G401.6 (cell line): Measurements from ENCODE around the gene LARGE1.

Experiments
- FAIRE-seq: peaks from 2 replicates; lab custom pipeline; 2012; peaks lifted over from hg19 to GRCh38; lab: Jason Lieb, UNC

LARGE1 gene

DNA sequence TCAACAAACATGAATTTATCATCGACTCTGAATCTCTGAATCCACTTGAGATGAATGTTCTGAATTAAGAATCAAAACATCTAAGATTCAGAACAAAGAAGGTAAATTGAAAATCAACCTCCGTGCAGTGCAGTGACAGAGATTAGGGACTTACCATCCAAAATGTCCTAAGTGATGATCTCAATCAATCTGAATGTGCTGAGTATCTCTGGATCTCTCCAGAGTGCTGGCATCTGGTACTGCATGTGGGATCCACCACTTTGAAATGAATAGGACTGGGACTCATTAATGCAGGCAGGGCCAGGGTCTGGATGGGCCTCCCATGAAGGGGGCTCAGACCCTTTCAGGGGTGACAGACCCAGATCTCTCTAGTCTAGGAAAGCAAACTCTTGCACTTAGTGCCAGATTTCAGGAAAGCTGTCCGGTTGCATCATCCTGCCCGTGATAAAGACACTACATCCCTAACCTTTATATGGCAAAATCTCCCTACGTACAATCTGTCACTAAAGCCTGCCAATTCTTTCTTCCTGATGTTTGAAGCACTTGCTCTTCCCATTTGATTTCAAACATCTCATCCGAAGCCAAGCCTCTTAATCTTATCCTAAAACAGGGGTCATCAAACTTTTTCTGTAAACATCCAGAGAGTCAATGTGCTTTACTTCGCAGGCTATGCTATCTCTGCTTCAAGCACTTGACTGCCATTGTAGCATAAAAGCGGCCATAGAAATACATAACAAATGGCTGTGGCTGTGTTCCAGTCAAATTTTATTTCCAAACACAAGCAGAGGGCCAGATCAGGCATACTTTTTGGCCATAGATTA is 263.3 kb downstream of the LARGE1 start:
- no peak for FAIRE-seq

DNA sequence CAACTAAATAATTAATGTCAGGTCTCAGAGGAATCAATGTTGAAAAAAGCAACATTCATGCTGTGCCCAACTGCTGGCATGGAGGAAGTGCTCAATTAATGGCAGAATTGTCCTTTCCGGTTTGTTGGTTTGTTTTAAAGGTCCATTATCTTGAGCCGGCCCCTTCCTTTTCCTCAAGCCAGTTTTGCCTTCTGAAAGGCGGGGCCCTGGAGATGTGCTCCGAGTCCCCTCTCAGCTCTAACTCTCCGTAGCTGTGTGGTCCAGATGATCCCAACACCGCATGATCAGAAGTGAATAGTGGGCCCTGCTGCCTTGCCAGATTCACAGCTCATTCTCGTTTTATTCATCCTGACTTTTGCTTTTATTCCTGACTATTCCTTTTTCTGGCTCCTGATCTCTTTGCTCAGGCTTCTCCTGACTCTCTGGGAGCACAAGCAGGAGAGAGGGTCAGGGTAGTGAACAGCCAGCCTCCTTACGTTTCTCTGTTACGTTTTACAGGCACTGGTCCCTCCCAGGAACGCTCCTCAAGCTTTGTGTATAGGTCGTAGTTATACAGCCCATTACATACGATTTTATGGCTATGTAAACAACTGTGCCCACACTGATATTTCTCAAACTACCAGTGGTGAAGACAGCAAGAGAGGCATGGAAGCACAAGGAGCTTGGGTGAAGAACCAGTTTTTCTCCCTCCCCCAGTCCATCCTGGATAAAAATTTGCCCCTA is 265.9 kb downstream of the LARGE1 start:
- FAIRE-seq = no peak

DNA sequence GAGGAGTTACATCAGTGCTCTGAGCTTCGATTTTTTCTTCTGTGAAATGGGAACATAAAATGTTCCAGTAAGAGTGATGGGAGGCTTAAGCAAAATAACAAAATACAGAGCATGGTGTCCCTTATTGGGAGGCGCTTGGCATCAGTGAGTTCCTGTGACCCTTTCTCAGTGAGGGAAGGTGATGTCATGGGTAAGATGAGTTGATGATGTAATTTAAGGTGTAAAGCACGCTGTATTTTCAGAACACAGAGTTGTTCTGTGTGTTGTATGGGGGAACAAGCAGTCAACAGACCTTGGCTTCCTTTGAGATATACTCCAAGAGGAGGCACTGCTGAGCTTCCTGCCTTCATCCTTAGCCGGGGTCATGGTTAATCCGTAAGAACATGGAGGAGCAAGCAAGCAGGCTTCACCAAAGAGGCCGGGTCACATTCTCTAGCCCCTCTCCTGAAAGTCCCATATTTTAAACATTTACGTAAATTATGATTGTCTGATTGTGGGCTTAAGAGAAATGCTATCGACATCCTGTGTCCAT is 266.7 kb downstream of the LARGE1 start:
- FAIRE-seq = no peak

DNA sequence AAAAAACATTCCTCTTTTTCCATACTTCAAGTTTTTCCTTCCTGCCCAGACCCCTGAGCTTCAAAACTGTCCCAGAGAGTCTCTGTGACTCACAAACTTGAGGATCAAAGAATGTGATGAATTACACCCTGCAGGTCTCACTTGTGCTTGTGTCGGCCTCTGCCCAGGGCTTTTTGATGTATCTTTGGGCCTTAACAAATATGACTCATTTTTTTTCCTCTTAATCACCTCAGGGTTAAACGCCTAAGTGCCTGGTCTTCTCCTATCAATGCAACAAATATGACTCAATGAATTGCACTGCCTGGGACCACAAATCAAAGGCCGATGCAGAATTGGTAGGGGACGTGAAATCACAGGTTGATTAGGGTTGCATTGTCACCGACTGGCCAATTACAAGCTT is 267.7 kb downstream of the LARGE1 start:
- no peak for FAIRE-seq

DNA sequence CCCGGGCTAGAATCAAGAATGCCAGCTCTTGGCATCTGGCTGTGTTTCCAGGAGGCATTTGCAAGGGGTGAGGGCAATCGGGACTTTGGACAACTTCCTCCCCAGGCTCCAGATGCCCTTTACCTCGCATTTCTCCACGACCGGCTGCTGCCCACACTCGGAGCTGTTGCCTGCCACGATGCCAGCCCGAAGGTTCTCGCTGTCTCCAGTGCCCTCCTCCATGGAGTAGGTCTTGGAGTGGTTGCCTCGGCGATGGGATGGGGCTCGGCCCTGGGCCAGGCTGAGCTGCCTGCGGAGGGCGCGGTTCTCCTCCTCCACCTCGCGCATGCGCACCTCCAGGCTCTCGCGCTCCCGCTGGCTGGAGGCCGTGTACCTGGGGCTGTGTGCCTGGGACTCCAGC is 270.0 kb downstream of the LARGE1 start:
- FAIRE-seq = no peak

DNA sequence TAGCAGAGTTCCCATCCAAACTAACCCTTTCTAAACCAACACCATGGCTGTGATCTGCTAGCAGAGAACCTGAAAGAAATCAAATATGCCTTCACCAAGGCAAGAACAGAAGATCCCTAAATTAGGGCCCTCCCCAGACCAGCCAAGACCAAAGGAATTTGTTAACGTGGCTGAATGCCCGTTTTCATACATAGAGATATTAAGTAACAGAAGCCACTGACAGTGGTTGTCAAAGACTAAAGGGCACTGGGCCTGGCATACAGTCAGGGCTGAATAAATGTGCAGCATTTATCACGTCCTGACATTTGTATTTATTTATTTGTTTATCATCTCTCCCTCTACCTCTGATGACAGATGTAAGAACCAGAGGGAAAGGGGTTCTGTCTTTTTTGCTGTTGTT is 271.8 kb downstream of the LARGE1 start:
- no peak for FAIRE-seq

DNA sequence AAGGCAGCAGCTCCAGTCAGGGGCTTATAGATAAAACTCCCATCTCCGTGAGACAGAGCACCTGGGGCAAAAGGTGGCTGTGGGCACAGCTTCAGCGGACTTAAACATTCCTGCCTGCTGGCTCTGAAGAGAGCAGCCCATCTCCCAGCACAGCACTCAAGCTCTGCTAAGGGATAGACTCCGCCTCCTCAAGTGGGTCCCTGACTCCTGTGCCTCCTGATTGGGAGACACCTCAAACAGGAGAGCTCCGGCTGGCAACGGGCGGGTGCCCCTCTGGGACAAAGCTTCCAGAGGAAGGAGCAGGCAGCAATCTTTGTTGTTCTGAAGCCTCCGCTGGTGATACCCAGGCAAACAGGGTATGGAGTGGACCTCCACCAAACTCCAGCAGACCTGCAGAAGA is 279.4 kb downstream of the LARGE1 start:
- FAIRE-seq = no peak

DNA sequence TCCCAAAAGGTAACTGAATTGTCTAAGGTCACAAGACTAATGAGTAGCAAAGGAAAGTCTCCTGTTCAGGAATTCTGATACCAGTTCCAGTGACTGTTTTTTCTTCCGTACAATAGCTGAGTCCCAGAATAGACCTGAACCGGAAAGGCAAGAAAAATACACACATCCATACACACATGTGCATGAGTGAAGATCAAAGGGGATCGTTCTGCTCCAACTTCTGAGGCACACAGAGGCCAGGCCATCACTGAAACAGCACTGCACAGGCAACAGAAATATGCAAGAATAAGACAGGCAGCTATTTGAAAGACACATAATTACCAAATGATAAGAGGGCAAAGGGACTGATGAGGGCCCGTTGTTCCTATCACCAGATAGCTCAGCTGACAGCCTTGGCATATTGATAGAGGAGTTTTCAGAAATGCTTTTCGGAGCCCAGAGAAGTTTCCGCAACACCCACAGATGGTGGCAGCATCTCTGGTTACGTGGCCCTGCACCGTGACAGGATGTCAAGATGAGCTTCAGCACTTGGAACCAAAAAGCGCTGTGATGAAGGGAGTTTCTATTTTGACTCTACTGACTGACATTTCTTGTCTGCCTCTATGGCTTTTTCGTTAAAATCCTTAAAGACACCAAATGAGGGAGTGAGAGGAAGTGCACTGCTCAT is 280.6 kb downstream of the LARGE1 start:
- FAIRE-seq = no peak

DNA sequence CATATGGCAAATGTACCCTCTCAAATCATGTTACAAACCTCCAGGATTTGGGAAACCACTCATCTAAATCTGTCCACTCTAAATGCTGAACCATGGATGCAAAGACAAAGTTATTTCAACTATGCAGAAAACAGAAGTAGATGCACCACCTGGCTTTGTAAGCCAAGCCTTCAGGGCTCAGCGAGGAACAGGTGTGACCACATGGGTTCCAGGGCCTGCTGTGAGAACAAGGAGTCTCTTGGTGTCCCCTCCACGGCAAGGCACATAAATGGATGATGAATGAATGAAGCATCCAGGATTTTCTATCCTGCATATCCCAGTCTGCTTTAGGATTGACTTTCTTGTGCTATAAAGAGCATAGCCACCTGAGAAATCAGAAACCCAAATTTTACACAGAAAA is 284.5 kb downstream of the LARGE1 start:
- no peak for FAIRE-seq

DNA sequence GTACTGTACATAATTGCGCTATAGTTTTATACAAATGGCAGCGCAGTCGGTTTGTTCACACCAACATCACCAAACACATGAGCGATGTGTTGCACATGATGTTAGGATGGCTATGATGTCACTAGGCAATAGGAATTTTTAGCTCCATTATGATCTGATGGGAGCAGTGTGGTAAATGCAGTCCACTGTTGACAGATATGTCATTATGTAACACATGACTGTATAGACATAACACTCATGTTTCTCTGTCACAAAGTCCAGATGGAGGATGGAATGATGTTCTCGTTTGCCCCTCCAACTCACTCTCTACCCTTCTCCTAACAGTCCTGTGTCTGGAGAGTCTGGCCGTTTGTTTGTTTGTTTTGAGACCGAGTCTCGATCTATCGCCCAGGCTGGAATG is 288.5 kb downstream of the LARGE1 start:
- no peak for FAIRE-seq

DNA sequence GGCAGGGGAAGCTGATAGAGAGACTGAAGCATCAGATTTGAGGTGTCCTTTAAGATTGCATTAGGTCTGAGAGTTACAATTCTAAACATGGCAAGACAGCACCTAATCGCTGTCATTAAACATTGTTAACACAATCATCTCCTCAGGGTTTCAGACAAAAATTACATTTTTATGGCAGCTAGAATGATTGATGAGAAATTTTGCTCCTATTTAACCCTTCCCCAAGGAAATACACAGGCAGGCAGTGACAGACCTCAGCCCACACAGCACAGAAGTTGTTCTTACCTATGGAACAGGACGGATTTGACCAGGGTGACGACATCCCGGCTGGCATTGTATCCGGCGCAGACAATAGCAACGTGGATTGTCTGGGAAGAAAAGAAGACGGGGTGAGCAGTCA is 294.3 kb downstream of the LARGE1 start:
- no peak for FAIRE-seq

DNA sequence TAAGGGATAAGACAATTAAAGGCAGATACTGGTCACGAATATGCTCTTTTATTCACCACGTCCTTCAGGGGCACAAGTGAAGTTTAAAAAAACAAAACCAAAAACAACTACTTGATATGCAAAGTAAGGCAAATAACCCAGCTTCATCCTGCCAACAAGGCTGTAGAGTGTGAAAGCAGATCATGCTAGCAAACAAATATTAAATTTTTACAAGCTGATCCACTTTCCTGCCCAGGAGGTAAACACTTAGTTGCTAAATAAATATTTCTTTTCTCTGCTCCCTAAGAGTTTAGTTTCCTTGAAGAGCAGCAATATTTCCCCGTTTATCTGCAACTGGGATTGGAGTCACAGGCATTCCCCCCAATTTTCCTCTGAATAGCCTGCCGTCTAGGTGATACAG is 300.2 kb downstream of the LARGE1 start:
- FAIRE-seq = no peak

DNA sequence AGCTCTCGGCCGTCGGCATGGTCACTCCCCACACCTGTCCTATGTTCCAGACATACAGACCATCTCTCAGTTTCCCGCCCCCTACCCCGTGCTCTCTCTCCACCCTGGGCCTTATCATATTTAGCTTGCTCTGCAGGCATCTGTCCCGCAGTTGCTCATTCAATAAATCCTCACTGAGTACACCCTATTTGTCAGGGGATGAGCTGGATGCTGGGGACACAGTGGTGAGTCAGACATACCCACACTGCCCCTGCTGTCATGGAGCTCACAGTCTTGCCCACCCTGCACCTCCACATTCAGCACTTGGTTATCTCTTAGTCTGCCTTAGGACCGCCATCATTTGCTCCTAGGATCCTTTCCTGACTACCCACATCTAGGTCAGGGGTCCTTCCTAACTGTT is 313.8 kb downstream of the LARGE1 start:
- no peak for FAIRE-seq

DNA sequence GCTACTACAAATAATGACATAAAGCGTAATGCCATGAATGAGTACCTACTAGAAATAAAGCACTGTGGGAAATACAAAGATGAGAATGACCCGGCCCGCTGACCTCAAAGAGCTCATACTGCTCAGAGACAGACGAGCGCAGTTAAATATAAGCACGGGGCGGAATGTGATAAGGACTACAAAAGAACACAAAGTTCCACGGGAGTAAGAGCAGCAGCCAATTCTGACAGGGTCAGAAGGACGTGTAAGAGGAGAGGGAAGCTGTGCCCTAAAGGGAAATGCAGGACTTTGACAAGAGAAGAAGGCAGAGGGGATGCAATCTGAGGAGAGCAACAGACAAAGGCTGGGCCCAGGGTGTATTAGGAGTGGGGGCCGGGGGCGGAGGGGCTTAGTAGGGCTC is 314.6 kb downstream of the LARGE1 start:
- no peak for FAIRE-seq

DNA sequence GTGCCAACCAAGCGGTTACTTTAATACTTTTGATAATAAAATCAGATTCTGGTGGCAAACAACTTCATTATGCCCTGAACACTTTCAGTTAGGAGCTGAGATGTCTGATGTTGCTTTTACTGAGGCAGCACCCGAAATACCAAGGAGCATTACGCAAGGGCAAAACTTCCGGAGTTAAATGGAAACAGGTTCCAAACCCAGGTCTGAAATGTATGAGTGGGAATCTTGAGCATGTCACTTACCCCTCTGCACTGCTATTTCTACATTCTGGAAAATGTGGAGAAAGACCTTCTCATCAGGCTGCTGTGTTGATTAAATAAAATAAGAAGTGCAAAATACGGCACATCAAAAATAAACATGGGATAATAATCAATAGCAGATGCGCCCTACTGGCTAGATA is 315.1 kb downstream of the LARGE1 start:
- no peak for FAIRE-seq

DNA sequence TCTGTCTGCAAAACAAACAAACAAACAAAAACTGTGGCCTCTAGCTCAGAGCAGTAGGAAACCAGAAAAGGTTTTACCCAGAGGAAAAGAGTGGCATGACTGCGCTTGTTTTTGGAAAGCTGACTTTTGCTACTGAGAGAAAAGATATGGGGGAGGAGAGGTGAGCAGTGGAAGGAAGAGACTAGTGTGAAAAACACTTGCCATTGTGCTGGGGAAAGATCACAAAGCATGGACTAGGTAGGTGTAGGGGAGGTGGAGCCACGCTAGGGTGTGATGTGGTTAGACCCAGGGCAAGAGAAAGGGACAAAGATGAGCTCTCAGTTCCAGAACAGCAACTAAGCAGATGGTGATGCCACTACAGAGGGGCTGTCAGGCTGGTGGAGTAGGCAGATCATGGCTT is 319.2 kb downstream of the LARGE1 start:
- FAIRE-seq = no peak

DNA sequence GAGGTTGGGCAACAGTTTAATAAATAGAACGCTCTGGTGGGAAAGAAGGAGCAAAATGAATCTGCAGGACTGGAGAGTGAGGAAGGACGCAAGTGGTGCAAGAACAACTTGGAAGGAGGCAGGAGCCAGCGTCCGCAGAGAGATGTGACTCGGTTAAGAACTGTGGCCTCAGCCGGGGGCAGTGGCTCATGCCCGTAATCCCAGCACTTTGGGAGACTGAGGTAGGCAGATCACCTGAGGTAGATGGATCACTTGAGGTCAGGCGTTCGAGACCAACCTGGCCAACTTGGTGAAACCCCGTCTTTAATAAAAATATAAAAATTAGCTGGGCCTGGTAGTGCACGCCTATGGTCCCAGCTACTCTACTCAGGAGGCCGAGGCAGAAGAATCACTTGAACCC is 319.7 kb downstream of the LARGE1 start:
- no peak for FAIRE-seq

DNA sequence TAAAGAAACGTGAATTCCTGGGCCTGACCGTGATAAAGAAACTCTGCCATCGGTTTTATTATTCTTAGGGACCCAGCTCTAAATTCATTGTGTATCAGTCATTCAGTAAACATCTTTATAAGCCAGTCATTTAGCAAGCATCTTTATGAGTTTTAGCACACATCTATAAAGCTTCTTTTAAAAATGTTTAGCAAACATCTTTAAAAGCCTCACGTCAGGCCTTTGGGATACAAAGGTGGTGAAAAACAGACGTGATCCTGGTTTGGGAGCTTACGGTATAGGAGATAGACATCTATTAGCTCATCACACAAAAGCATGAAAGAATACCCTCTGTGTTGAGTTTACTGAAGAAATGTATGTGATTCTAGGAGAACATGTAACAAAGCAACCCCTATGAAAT is 320.2 kb downstream of the LARGE1 start:
- no peak for FAIRE-seq

DNA sequence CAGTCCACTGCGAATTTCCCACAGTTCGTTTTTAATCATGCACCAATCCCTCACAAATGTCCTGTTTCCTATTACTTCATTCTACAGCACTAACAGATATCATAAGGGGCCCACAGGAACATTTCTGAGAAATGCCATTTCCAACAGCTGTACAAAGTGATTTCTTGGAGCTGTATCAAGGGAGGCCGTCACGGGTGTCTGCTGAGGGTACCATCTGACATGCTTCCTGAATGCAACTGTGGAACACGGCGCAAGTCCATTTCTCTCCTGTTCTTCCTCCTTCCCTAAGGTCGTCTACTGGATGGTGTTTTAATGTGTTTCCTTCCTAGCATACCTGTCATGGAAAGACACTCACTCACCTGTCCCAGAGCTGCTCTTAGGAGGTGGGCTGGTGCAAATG is 320.7 kb downstream of the LARGE1 start:
- no peak for FAIRE-seq

DNA sequence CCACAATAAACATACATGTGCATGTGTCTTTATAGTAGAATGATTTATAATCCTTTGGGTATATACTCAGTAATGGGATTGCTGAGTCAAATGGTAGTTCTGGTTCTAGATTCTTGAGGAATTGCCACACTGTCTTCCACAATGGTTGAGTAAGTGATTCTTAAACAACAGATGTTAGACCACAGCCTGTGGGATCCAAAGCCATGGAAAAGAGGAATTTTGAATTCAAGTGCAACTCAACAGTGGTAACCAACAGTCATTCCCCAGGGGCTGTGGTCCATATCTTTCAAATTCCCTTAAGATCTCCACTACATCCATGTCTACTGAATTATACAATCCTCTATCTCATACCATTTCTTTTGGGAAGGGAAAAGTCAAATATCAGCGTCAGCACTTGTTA is 321.5 kb downstream of the LARGE1 start:
- FAIRE-seq = no peak

DNA sequence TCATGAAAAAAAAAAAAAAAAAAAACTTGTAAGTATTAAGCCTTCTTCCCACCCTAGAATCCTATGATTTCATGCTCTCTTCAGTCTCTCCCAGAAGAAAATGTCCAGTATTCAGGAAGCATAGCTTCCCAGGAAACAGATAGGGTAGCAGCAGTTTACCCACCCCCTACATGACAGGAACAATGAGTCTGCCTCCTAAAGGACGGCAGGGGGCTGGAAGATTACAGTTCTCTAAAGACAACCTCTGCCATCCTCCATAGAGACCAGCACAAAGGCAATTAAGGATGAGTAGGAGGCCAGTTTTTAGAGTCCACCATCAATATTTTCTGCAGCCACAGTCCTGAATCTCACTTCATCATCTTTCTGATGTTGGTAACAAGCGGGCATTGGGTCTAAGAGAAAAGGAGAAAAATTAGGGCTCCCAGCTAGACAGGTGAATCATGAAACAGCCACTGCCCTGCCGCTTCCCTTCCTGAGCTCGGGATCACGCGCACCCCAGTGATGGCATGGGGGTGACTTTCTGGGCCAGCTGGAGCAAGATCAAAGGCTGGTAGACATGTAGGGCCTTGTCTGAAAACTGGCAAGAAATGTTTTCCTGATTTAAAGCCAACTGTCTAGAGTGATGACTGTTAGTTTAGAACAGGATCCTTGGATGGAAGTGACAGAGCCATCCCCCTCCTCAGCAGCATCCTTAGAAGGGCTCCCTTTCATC is 322.8 kb downstream of the LARGE1 start:
- FAIRE-seq = no peak

DNA sequence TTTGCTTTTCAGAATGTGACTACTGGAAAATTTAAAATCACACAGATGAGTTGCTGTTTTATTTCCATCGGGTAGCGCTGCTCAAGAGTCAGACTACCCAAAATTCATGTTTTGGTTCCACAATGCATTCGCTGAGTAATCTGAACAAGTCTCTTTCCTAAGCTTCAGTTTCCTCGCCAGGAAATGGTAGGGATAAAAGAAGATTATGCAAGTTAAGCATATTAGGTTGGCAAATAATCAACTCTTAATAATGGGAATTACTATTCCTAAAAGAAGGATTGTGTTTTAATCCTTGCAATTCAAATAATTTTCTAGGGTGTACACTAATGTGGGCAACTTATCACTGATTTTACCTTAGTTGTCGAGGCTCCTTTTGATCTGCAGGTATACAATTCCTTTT is 326.5 kb downstream of the LARGE1 start:
- no peak for FAIRE-seq

DNA sequence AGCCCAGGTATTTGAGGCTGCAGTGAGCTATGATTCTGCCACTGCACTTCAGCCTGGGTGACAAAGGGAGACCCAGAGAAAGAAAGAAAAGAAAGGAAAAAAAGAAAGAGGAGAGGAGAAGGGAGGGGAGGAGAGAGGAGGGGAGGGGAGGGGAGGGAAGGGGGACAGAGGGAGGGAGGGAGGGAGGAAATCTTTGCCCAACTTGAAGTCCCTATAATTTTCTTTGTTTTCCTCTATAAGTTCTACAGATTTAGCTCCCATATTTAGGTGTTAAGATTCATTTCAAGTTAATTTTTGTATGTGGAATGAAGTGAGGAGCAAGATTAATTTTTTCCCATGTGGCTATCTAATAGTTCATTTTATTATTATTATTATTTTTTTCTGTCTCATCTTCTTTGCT is 328.3 kb downstream of the LARGE1 start:
- FAIRE-seq = no peak
